ENCODE results near the gene LMO7.

Gene LMO7

DNA sequence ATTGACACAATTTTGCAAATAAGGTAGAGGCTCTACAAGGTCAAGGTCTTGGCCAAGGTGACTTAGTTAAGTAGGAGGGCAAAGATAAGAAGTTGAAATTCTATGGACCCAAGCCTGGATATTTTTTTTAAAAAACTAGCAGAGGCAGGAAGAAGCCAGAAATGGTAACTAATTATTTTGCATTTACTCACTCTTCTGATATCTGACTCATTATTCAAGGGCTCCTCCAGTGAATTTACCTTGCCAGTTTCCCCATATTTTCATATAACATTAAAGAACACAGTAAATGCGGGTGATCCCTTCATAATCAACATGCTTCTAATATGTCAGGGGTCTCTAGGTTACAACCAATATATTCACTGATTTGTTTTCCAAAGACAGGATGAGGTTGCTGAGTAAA is 246.1 kb downstream of the LMO7 start:
- no peak for DNase-seq (ENCODE audit: low read depth, low spot score)

DNA sequence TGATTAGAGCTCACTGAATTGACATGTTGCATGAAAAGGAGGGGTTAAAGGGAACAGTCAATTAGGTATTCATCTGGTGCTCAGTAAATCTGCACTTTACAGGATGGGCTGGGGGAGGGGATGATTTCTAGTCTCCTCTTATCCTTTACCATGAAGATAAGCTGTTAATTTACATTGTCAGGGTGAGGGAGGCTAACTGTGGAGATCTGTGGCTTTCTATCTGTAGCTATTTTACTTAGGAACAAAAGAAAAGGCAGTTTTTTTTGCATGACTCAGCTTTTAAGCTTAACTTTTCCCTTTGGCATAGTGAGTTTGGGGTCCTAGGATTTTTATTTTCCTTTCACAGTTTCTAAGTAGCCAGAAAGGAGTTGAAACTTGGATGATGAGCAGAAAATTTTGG is 253.3 kb downstream of the LMO7 start:
- no peak for DNase-seq (ENCODE audit: low read depth, low spot score)

DNA sequence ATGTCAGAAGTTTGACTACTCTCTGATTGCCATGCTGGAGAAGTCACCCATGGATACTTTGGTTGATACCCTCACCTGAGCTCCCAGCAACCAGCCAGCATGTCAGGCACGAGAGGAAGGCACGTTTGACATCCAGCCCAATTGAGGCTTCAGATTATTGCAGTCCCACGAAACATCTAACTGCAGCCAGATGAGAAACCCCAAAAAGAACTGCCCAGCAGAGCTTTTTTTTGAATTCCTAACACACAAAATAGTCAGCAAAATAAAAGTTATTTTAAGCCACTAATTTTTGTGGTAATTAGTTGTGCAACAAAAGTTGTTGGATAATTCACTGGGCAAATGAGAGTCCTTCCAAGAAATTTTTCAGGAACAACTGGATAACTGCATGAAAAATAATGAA is 259.0 kb downstream of the LMO7 start:
- no peak for DNase-seq (ENCODE audit: low read depth, low spot score)

DNA sequence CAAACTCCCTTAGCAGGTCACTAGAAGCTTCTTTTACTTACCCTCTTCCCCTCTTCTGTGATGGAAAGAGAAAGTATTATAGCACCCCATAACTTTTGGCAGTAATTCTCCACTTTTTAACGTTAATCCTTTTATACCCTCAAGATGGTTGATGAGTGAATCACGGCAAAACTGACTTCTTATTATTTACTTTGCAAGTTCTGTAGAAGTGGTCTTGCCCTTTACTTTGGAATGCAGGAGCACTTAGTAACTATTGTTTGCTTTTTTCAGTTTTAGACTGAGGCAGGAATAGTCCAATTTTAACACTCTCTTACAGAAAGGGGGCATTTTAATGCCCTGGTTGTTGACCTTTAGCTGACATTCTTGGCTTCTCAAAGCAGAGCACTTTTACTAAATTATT is 260.1 kb downstream of the LMO7 start:
- no peak for DNase-seq (ENCODE audit: low read depth, low spot score)

DNA sequence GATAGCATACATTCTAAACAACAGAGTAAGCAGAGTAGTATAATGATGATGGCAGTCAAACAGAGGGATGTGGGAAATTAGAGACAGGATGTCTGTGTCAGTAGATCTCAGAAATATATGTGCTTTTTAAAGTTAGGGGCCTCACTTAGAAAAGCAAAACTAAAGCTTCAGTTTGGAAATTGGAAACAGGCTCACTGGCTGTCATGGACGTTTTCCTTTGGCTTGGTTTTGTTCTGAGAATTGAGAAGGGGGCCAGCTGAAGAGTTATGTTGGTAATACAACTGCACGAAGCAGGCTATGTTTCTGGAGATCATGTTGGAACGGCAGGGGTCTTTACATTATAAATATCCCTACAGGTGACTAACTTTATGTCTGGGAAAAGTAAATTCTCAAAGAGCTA is 261.3 kb downstream of the LMO7 start:
- DNase-seq (ENCODE audit: low read depth, low spot score) = no peak

DNA sequence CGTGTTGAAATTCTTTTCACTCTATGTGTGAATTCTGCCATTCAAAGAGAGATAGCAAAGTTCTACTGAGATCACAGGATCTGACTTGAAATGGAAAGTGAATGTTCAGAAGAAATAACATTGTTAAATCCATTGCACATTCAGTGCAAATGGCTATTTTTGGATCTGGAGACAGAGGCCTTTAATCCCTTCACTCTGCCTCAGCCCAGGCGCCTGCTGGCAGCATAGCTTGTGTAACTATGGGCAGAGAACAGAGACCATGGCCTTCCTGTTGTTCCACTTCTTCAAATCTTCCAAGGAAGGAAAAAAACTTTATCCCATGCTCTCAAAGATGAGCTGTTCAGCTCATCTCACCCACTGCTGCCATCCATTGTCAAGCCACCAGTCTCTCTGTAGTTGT is 265.4 kb downstream of the LMO7 start:
- DNase-seq (ENCODE audit: low read depth, low spot score) = no peak

DNA sequence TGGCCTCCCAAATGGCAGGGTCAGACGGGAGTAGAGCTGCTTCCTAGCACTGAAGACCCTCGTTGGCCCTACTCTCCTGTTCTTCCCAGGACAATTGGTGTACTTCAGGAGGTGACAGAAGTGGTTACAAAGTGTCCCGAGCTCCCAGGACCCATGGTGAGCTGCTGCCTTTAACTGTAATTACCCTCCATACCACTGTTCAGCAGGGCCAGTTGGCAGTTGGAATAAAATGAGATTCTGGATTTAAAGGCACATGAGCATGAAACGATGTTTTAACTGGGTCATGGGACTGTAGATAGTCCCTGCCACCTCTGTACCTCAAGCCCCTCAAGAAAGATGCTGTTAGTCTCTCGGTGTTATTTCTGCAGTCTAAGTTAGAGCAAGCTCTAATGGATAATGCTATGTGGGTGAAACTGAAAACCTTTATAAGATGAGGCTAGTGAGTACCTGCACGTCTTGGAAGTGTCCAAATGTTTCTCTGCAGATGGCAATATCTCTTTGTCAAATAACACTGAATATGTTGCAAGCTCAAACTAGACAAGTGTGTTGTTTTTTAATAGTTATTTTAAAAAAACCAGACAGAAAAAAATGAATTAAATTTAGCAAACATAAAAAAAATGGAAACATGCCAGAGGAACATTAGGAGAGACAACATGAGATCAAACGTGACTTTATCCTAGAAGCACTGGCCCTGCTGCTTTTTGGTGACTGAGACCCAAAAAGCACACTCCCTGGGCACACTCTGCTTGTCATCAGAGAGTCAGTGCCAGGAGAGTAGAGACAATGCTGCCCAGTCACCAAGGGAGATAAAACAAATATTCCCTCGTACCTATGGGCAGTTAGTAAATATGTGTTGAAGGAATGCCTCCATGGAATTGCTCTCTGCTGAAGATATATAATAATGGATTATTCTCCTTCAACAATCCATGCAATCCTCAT is 266.3 kb downstream of the LMO7 start:
- no peak for DNase-seq (ENCODE audit: low read depth, low spot score)

DNA sequence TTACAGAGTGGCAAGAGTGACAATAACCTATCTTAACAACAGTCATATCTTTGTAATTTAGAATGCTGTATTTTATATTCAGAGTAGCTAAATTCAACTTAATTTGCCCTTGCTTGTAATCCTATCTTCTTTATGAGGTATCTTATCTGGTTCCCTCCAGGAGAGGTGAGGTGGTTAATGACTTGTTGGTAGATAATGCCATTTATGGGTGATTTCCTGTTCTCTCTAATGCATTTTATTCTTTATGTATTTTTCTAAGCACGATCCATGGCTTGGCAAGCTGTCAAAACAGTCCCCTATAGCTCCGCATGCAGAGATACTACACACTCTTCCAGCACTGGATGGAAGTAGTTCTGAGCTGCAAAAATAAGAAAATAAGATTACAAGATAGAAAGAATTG is 267.9 kb downstream of the LMO7 start:
- DNase-seq (ENCODE audit: low read depth, low spot score) = no peak

DNA sequence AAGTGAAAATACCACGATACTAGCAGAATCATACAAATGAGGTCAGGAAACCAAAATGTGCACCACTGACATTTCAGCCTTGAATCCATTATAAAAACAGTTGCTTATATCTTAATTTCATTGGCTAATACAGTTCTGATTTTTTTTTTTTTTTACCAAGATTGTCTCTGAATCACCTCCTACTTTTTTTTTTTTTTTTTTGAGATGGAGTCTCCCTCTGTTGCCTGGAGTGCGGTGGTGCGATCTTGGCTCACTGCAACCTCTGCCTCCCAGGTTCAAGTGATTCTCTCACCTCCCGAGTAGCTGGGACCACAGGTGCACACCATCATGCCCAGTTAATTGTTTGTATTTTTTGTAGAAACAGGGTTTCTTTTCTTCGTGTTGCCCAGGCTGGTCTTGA is 270.2 kb downstream of the LMO7 start:
- DNase-seq (ENCODE audit: low read depth, low spot score) = no peak

DNA sequence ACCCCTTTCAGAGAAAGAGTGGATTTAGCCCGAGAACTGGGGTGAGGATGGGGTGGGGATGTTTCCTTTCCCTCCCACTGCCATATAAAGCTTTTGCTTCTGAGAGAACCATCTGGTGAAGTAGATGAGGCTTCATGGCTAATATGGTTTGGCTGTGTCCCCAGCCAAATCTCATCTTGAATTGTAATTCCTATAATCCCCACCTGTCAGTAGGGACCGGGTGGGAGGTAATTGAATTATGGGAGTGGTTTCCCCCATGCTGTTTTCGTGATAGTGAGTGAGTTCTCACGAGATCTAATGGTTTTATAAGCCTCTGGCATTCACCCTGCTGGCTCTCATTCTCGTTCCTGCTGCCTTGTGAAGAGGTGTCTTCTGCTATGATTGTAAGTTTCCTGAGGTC is 270.9 kb downstream of the LMO7 start:
- DNase-seq (ENCODE audit: low read depth, low spot score) = no peak

DNA sequence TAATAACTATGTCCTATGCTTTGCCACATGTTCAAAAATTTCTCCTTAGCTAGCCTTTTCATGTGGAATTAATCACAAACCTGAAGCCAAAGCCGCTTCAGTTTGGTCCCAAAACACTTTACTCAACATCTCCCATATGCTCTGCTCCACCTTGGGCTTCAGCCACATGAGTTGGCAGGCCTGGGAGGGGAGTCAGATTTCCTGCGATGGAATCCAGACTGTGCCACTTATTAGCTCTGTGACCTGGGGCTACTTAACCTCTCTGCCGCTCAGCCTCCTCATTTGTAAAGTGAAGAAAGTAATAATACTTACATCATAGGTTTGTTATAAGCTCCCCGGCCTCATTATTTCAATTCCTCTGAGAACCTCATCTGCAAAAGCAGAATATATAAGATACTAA is 272.0 kb downstream of the LMO7 start:
- no peak for DNase-seq (ENCODE audit: low read depth, low spot score)

All from activated CD4-positive, CD25-positive, alpha-beta regulatory T cell treated with anti-CD3 and anti-CD28 coated beads, Interleukin-2, amount 50 U/mL, for 16 hours (primary cell).